Vagina (tissue), 2 donors: ENCODE measurements around the gene BAMBI. TPM values are rescaled to one million over a fixed set of nuclear protein-coding genes. Genes with fewer than 3 reads are reported as not detected.

Source experiments
- DNase-seq, 2 donors: peaks; one replicate each; pipeline ENCODE4 v3.0.0-alpha.2; 2017; ENCODE audit errors: extremely low spot score in 2 of 2
- H3K27ac ChIP-seq: fragments of 200-600 bp; sonication (generic); one replicate; pipeline ENCODE4 v1.5.1; 2019
- H3K27me3 ChIP-seq: fragments of 200-600 bp; sonication (generic); one replicate; pipeline ENCODE4 v1.5.1; 2019
- H3K36me3 ChIP-seq, 2 donors: fragments of 200-600 bp; sonication (generic); one replicate each; pipeline ENCODE4 v1.5.1; 2017 to 2019
- H3K4me1 ChIP-seq: fragments of 200-600 bp; sonication (generic); one replicate; pipeline ENCODE4 v1.5.1; 2019
- H3K4me3 ChIP-seq, 2 donors: fragments of 200-600 bp; sonication (generic); 1 replicate in 1 of 2; 2 replicates in 1 of 2; pipeline ENCODE4 v1.5.1; 2016 to 2019
- H3K9me3 ChIP-seq: fragments of 200-600 bp; sonication (generic); one replicate; pipeline ENCODE4 v1.5.1; 2019
- CTCF ChIP-seq, 3 experiments: fragments of 450-650 bp in 2 of 3; fragments of 200-600 bp in 1 of 3; sonication (generic) in 1 of 3; IDR thresholded peaks; one replicate each; pipeline ENCODE4 v1.5.1; 2017 to 2019; ENCODE audit warnings: antibody characterized with exemption in 3 of 3, mild to moderate bottlenecking in 2 of 3, moderate library complexity in 2 of 3
- POLR2A ChIP-seq, 2 donors: fragments of 450-650 bp; IDR thresholded peaks; one replicate each; pipeline ENCODE4 v1.6.1; 2017; ENCODE audit warnings: antibody characterized with exemption in 2 of 2, mild to moderate bottlenecking in 2 of 2, moderate library complexity in 2 of 2
- POLR2AphosphoS5 ChIP-seq, 2 donors: sonication (generic); formaldehyde crosslinking; IDR thresholded peaks; one replicate each; pipeline ENCODE4 v1.9.0; 2017; ENCODE audit warnings: antibody characterized with exemption in 2 of 2, mild to moderate bottlenecking in 2 of 2, low read depth in 1 of 2; ENCODE audit not compliant: insufficient read depth in 1 of 2
- intact Hi-C: fragments of 100-400 bp; cut with DNase I; formaldehyde crosslinking; loops from one replicate; pipeline ENCODE4 v1.15.1; 2023
- total RNA-seq: library from RNA; depleted of rRNA; stranded (reverse); fragments of >200 nt; gene quantifications from one replicate; pipeline ENCODE4 v1.2.3, GENCODE V29; 2016

The BAMBI gene
- total RNA-seq, 1 donor from 2014 or later: 10.8 TPM

DNA sequence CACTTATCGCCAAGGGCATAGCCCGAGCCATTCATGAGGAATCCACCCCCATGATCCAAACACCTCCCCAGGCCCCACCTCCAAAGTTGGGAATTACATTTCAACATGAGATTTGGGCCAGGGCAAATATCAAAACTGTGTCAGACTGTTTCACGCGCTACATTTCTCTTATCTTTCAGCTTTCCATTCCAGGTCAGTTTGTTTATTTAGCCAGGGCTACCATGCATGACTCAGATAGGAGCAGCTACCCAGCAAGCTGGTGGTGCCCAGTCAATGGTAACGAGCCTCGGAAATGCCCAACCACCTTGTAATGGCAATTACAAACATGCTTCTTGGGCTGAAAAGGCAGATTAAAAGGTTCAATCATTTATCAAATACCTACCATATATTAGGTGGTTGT lies 43.6 kb upstream of the BAMBI start:
- Histone ChIP-seq H3K27me3 (no peaks in the 10 kb centered on the region), H3K9me3 (no peaks in the 10 kb centered on the region), H3K27ac (no peak overlapping the region), H3K4me1 (no peaks in the 10 kb centered on the region), H3K4me3 (no peak overlapping the region), H3K36me3 (no peaks in the 10 kb centered on the region)
- TF ChIP-seq POLR2AphosphoS5 (IDR thresholded peaks at IDR 0.05; ENCODE audit: insufficient read depth in 1 of 2, low read depth in 1 of 2): no peak
- no peak for TF ChIP-seq CTCF (IDR thresholded peaks at IDR 0.05)
- TF ChIP-seq POLR2A (IDR thresholded peaks at IDR 0.05): no peak
- no peak for DNase-seq
- intact Hi-C loops: no loop called here

- no peaks in the 10 kb centered on the region for H3K27me3 ChIP-seq
- no peak for DNase-seq
- H3K27ac ChIP-seq: no peak overlapping the region
- H3K4me3 ChIP-seq: no peak overlapping the region
- H3K4me1 ChIP-seq: no peaks in the 10 kb centered on the region
- H3K36me3 ChIP-seq: no peaks in the 10 kb centered on the region
- H3K9me3 ChIP-seq: no peaks in the 10 kb centered on the region
- intact Hi-C loops: no loop called here
- TF ChIP-seq POLR2A (IDR thresholded peaks at IDR 0.05): no peak
Observed at GRCh38 chr10:28637346-28637745, 40.0 kb upstream of the BAMBI start.

GRCh38 chr10:28638392-28638791 lies 38.9 kb upstream of the BAMBI start:
- Histone ChIP-seq H3K27ac (no peak overlapping the region), H3K9me3 (no peaks in the 10 kb centered on the region), H3K4me3 (no peak overlapping the region), H3K27me3 (no peaks in the 10 kb centered on the region), H3K4me1 (no peaks in the 10 kb centered on the region), H3K36me3 (no peaks in the 10 kb centered on the region)
- intact Hi-C loops: no loop called here
- TF ChIP-seq CTCF (IDR thresholded peaks at IDR 0.05) (no peak), POLR2AphosphoS5 (IDR thresholded peaks at IDR 0.05; ENCODE audit: insufficient read depth in 1 of 2, low read depth in 1 of 2) (no peak), POLR2A (IDR thresholded peaks at IDR 0.05) (no peak)
- no peak for DNase-seq

GRCh38 chr10:28640551-28640950 lies 36.8 kb upstream of the BAMBI start:
- Histone ChIP-seq H3K9me3 (no peaks in the 10 kb centered on the region), H3K27ac (no peak overlapping the region), H3K27me3 (no peaks in the 10 kb centered on the region), H3K36me3 (no peaks in the 10 kb centered on the region), H3K4me1 (no peaks in the 10 kb centered on the region), H3K4me3 (no peak overlapping the region)
- DNase-seq: no peak
- TF ChIP-seq CTCF (IDR thresholded peaks at IDR 0.05) (no peak), POLR2AphosphoS5 (IDR thresholded peaks at IDR 0.05; ENCODE audit: insufficient read depth in 1 of 2, low read depth in 1 of 2) (no peak), POLR2A (IDR thresholded peaks at IDR 0.05) (no peak)
- intact Hi-C loops: no loop called here

DNA sequence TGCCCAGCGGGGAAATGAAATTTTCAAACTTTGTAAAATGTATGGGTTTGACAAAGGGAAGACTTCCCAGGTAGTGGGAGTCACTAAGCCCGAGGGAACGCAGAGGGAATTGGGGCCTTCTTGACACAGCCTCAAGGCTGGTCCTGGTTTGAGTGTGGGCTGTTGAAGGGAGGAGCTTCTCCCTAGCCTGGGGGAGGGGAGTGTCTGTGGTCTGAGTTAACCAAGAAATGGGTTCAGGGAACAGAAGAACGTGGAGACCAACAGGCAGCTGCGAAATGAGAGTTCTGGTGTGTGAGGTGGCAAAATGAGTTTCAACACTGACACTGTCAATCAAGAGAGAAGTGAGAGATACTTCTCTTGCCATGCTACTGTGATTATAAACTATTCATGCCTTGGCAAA lies 32.7 kb upstream of the BAMBI start:
- H3K4me3 ChIP-seq: no peak overlapping the region
- no peaks in the 10 kb centered on the region for H3K27me3 ChIP-seq
- no peaks in the 10 kb centered on the region for H3K36me3 ChIP-seq
- no peaks in the 10 kb centered on the region for H3K4me1 ChIP-seq
- intact Hi-C loops: no loop called here
- DNase-seq: no peak
- no peaks in the 10 kb centered on the region for H3K9me3 ChIP-seq
- no peak overlapping the region for H3K27ac ChIP-seq
- TF ChIP-seq POLR2AphosphoS5 (IDR thresholded peaks at IDR 0.05; ENCODE audit: insufficient read depth in 1 of 2, low read depth in 1 of 2): no peak
- TF ChIP-seq POLR2A (IDR thresholded peaks at IDR 0.05): no peak
- TF ChIP-seq CTCF (IDR thresholded peaks at IDR 0.05): no peak

- Histone ChIP-seq H3K36me3 (no peaks in the 10 kb centered on the region), H3K9me3 (no peaks in the 10 kb centered on the region), H3K4me3 (no peak overlapping the region), H3K27ac (no peak overlapping the region), H3K27me3 (no peaks in the 10 kb centered on the region), H3K4me1 (no peaks in the 10 kb centered on the region)
- no peak for DNase-seq
- intact Hi-C loops: no loop called here
- TF ChIP-seq CTCF (IDR thresholded peaks at IDR 0.05): no peak
- no peak for TF ChIP-seq POLR2AphosphoS5 (IDR thresholded peaks at IDR 0.05; ENCODE audit: insufficient read depth in 1 of 2, low read depth in 1 of 2)
- TF ChIP-seq POLR2A (IDR thresholded peaks at IDR 0.05): no peak
Observed at GRCh38 chr10:28652106-28652505, 25.2 kb upstream of the BAMBI start.
